HG03025 (cell line): Measurements from ENCODE around the gene CAMTA1.

Experiments
- ATAC-seq: cut with Tn5 transposase; IDR thresholded peaks from one replicate; pipeline ENCODE4 v1.9.1; 2021; ENCODE audit warnings: mild to moderate bottlenecking, moderate library complexity; ENCODE audit not compliant: unreplicated experiment, low FRiP score

The CAMTA1 gene

DNA sequence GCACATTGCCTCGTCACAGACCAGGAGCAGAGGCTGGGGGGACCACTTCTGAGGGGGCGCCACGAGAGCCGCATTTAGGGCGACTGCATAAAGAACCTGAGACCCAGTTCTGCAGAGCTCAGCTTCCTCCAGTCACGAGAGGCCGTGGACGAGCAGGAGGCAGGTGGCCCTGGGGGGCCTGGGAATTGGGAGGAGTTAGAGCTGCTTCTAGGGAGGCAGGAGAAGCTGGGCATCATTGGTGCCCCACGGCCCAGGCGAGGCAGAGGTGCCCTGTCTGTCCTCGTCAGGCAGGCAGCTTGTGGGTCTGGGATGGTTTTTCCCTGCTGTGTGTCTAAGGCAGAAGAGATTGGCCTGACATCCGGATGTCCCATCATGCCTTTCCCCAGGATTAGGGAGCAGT lies 389.3 kb downstream of the CAMTA1 start:
- no peak for ATAC-seq

DNA sequence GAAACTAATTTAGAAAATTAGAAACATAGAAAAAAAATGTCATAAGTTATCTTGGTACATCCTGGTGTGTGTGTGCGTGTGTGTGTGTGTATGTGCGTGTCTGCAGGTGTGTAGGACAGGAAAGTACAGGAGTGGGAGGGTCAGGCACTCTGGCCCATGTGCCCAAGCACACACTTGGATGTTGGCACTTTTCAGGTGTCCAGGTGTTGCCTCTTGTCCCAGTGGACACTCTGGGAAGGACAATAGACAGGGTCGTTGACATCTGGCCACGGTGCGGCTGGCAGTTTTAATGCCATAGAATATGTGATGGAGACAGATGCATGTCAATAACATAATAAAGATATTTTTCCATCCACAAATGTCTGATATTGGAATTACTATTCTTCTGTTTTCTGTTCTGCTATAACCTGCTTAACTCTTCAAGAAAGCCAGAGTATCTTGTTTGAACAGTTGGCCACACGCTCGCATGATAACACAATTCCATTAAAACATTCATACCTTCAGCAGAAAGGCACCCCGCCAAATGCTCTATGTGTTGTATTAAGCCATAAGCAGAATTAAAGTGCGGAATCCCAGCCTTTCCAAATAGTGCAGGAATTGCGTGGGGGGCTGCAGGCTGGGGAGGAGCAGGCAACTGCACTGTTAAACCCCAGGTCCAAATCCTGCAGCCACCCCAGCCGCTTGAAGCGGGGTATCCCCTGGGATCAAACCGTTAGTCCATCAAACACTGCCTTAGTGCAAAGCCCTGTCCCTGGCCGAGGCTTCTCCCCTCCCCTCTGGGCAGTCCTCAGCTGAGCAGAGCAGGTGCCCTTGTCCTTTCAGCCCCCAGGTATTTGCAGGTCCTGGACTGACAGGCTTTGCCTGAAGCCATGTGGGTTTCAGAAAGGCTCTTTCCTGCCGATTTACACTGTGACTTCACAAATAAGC lies 390.0 kb downstream of the CAMTA1 start:
- ATAC-seq = no peak

DNA sequence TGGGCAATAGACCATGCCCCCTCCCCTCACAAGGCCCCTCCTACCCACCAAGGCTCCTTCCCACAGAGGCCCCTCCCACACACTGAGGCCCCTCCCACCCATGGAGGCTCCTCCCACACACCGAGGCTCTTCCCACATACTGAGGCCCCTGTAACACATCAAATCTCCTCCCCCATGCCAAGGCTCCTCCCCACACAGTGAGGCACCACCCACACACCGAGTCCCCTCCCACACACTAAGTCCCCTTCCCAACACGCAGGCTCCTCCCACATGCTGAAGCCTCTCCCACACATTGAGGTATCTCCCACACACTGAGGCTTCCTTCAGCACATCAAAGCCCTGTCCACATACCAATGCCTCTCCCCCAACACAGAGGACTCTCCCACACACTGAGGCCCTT lies 391.8 kb downstream of the CAMTA1 start:
- no peak for ATAC-seq

DNA sequence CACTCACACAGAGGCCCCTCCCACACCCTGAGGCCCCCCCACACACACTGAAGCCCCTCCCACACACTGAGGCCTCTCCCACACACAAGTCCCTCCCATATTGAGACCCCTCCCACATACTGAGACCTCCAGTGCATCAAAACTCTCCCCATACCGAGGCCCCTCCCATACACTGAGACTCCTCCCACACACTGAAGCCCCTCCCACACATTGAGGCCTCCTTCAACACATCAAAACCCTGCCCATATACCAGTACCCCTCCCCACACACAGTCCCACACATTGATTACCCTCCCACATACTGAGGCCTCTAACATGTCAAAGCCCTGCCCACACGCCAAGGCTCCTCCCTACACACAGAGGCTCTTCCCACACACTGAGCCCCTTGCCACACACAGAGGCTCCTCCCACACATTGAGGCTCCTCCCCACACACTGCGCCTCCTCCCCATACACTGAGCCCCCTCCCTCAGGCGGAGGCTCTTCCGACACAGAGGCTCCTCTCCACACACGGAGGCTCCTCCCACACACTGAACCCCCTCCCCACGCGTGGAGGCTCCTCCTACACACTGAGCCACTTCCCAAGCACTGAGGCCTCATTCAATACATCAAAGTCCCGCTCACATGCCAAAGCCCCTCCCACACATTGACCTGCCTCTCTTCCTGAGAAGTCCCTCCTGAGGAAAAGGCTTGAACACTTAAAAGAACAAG lies 392.3 kb downstream of the CAMTA1 start:
- ATAC-seq = no peak

DNA sequence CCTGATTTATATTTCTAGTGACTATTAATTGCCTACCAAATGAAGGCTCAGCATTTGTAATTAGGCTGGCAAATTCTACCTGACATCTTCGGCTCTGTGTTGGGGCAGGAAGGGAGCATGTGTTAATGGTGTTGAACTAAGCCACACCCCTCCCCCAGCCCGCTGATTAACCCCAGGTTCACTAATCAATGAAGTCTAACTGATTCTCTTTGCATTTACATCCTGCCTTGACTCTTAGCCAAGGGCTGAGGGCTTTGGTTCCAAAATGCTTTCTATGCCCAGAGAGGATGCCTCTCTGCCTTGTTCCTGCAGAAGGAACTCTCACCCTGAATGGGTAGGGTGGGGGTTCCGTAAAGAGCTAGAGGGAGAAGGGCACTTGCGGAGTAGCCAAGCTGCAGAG lies 393.1 kb downstream of the CAMTA1 start:
- ATAC-seq = no peak

DNA sequence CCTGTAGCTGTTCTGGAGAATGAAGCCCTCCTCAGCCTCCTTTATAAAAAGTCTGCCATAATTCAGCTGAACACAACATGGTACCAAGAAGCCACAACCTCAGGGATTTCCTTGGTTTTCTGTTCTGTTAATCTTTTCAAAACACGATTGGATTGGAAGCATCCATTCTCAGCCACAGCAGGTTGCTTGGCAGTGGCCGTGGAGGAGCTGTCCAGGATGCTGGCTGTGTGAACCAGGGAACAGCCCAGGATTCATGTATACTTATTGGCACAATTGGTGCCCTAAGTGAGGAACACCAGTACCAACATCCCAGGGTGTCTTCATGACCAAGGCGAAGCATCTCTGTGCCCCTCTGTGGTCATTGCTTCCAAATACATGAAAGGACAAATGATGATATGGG lies 393.5 kb downstream of the CAMTA1 start:
- no peak for ATAC-seq

DNA sequence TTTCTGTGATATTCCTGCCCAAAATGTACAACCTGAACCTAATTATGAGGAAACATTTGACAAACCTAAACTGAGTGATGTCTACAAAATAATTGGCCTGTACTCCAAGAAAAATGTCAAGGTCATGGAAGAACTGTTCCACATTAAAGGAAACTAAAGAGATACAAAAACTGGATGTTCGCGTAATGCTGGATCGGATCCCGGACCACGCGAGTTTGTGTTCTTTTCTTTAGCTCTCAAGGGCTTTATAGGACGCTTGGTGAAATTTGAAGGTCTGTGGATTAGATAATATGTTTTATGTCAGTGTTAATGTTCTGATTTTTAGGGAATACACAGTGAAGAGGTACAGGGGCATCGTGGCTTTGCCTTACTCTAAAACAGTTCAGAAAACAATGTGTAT lies 400.5 kb downstream of the CAMTA1 start:
- no peak for ATAC-seq

DNA sequence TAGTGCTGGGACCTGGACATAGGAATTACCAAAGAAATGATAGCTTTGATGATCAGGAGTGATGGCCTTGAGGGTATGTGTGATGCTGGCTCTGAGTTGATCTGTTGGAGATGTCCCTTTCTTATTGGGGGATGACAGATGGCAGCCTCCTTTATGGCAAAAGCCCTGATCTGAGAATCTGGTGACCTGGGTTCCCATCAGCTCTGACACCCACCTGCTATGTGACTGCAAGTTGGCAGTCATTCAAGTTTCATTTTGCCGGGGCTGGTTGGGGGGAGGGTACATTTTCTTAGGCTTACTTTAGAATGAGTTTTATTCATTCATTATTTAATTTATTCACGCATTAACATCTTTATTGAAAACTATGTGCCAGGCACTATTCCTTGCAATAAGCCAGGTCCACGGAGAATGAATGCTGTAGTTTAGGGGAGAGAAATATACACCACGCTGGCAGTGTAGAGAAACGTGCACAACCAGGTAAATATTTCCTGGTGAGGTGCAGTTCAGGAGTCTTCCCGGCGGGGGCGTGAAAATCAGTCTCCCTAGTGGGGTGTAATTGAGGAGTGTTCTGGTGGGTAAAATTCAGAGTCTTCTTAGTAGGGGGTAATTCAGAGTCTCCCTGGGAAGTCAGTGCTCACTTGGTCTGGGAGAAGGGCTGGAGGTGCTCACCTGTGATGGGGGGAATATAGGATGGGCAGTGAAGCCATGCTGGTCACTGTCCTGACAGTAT lies 401.3 kb downstream of the CAMTA1 start:
- no peak for ATAC-seq

DNA sequence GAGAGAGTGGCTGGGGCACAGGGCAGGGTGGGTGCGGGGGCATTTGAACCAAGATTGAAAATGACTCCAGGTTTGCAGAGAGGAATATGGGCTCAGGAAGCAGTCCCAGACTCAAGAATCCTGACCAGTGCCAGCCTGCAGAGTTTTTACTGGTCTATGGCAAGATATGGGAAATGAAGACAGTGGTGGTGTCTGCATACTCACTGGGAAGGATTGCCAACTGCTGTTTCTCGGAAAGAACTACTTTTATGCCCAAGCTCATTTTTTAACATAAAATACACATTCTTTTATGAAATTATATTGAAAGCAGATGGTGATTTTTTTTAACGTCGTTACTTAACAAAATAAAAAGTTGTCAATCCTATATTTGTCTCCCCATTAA lies 401.8 kb downstream of the CAMTA1 start:
- no peak for ATAC-seq

DNA sequence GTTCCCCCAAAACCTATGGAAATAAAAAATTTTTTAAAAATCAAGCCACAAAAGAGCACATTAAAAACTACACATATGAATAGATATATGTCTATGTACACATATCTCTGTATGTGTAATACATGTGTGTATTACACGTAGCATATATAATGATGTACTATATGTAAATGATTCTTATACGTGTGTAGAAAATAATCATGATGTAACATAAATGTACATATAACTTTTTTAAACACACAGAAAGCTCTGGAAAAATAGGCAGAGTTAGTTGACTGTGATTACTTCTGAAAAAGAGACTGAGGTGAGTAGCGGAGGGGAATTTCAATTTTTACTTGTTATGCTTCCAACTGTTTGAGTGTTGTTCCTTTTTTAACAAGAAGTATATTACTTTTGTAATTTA lies 405.0 kb downstream of the CAMTA1 start:
- ATAC-seq = no peak

DNA sequence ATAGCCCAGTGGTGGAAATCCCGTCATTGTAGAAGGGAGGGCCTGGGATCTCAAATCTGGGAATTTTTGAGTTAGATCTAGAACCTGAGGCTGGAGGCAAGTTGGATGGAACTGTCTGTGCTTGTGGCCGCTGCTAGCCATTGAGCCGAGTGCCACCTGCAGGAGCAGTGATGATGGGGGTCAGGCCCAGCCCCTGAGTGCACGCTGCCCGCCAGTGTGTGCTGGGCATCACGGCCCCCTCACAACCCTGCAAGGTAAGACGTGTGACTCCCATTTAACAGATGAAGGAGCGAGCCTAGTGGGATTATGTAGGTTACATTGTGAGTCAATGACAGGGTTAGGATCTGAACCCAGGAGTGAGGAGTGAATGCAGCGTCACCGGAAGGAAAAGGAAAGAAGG lies 407.2 kb downstream of the CAMTA1 start:
- no peak for ATAC-seq

DNA sequence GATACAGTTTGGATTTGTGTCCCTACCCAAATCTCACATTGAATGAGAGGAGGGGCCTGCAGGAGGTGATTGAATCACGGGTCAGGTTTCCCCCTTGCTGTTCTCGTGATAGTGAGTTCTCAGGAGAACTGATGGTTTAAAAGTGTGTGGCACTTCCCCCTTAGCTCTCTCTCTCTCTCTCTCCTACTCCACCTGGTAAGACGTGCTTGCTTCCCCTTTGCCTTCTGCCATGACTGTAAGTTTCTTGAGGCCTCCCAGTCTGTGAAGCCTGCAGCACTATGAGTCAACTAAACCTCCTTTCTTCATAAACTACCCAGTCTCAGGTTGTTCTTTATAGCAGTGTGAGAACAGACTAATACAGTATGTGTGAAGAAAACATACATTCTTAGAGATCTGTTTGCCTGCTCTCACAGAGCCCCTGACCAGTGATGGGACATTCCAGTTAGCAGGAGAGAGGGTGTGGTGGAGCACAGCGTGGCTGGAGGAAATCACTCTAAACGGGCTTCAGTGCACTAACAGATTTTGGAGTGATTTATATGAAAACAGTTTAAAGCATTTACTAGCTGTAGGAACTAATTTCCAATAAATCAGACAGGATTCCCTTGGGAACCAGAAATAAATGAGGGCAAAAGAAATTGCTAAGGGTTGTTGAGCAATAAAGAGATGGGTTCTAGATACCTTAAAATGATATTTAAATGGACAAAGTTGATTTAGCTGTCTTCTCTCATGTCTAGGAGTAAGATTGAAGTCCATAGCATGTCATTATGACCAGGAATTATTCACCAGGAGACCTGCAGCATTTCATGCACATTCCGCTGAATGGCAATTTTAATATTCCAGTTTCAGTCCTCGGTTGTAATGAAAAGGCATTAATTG lies 411.0 kb downstream of the CAMTA1 start:
- ATAC-seq = no peak

DNA sequence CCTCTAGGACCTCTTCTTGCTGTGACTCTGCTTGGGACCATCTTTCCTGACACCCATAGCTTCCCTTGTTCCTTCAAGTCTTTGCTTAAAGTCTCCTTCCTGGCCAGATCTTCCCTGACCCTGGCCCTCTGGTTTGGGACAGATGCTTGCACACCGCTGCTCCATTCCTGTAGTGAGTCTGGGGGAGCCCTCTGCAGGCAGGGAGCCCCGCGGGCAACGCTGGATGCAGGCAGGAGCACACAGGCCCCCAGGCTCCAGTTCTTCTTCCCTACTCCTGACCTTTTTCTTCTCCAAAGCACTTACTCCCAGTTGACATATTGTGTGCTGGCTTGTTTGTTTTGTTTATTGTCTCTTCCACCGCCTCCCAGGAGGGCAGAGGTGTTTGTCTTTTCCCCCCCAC lies 413.4 kb downstream of the CAMTA1 start:
- no peak for ATAC-seq

DNA sequence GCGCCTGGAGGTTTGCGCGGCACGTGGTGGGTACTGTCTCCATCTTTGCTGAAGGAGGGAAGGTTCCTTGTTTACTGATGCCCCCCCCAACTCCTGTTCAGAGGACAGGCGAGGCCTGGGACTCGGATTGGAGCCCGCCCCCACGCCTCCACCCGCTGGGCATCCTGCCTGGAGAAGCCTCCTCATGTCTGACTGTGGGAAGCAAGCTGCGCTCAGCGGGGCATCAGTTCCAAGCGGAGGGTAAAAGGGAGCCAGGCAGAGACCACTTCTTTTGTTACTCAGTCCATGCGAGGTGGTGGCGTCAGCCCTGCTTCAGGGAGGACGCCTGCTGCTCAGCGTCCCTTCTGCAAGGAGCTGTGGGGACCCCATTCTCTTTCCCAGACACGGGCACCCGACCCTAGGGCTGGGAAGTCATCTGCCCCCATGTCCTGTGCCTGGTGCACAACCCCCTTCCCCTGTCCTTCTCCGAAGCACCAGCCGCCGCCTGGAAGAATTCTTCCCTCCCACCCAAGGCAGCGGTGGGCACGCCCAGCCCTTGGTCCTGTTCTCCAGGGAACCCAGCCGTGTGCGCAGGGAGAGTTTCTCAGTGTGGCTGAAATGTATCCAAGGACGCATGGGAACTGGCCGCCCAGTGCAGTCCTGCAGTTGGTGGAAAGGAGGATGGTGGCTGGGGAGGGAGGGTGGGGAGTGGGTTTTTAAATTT lies 414.0 kb downstream of the CAMTA1 start:
- ATAC-seq = no peak

DNA sequence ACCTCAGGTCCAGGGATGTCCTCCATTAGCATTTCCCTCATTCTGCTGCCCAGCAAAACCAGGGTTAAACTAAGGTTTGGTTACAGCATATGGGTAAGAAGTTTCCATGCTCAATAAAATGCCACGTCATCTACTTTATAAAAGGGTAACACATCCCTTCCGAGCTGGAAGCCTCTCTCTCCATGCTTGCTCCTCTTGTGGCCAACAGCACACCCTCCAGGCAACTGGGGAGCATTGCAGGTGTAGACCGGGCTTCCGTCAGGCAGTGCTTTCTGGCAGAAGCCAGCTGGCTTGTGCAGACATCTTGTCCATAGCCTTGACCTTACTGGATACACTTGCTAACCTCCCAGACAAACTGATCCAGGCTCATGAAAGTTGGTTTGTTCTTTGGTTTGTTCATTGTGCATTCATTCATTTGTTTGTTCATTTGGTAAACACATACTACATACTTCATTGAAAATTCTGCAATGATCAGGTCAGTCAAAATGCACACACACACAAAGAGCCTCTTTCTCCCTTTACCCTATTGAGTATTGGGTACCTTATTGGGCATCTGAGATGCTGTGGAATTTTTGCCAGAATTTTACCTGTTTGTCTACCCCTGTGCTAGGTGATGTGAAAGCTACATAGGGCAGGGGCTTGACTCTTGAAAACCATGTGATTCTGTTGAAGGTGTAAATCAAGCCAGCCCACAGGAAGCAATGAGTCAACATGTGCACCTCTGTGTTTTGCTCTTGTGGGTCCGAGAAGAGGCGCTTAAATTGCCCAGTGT lies 422.8 kb downstream of the CAMTA1 start:
- ATAC-seq = no peak

DNA sequence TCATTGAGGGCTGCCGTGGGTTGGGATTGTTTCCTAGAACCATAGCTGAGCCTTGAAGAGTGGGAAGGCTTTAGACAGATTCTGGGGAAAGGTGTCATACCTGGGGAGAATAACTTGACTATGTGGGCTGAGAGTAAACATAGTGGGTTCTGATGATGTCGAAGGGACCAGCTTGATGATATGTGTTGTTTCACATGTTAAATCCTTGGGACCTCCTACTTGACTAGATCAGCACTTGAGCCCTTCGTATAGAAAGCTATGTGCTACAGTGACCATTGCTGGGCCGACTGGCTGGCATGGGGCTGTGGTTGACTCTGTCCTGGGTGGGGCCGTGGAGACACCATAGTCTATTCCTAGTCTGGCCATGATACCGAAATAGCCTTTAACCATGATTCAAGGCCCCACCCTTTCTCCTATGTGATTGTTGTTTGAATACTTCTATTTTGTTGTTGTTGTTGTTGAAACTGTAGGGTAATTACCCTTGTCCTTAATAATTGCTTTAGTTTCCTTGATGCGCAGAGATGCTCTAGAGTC lies 423.5 kb downstream of the CAMTA1 start:
- no peak for ATAC-seq

DNA sequence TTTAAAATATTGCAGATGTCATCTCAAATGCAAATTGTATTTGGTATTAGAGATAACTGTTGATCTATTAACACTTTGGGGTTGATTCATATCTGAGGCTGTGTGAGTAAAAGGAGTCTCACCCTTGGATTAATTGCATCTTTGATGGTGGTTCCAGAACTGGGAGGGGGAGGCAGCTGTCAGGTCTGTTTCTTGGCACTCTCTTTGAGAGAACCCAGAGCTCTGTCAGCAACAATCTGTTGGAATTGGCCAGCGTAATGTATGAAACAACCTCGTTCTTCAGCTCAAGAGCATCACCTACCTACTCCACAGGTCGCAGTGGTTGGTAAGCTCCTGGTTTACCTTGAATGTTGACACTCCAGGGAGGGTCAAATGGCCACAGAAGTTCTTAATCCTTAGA lies 424.1 kb downstream of the CAMTA1 start:
- ATAC-seq = no peak

DNA sequence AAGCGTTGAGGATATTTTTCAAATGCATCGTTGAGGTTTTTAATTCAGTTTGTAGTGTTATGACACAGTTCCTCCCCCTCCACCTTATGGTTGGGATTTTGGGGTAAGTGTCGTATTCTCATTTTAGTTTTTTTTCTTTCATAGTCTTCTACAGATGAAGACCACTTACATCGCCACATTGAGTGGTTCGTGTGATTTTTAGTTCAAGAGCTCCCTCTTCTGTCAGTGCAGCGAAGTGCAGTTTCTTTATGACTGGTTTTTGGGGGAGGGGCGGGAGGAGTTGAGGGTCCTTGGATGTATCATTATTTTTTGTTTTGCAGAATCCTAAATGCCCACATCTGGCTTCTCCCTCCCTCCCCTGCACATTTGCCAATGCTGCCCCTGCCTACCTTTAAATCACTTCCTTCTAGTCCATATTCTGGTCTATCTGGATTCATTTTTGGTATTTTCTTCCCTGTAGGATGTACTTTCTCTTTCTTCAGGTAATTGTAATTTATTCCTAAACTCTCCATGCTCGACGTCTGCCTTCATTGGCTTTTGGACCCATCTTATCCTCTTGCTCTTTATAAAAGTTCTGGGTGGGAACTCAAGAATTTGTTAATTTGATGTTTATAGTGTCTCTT lies 433.1 kb downstream of the CAMTA1 start:
- no peak for ATAC-seq
